GM12865 (cell line): ENCODE results near the gene COQ6.
"Not testable (repeated sequence)": the region's sequence is repeated elsewhere in the genome, so short reads cannot be mapped to it uniquely, and the experiment has no call there.

Source experiments
- DNase-seq: peaks from one replicate; pipeline ENCODE4 v3.0.0; 2010; ENCODE audit warnings: low read depth
- H3K4me3 ChIP-seq: 2 replicates; pipeline ENCODE4 v1.5.1; 2011; ENCODE audit warnings: mild to moderate bottlenecking, low read depth, low read length, control low read depth
- CTCF ChIP-seq: IDR thresholded peaks from 2 replicates; pipeline ENCODE4 v1.5.1; 2011; ENCODE audit warnings: low read length, control low read depth, low read depth, inconsistent platforms; ENCODE audit not compliant: insufficient read depth; ENCODE audit errors: missing control alignments

The COQ6 gene

GRCh38 chr14:73996731-73997107 lies 46.6 kb downstream of the COQ6 start:
- DNase-seq: no peak
- H3K4me3 ChIP-seq: no peak overlapping the region
- TF ChIP-seq CTCF: no peak

- TF ChIP-seq CTCF: no peak
- H3K4me3 ChIP-seq: no peak overlapping the region
- no peak for DNase-seq
Observed at GRCh38 chr14:73997108-73997943, 47.2 kb downstream of the COQ6 start.

- no peak for DNase-seq
- TF ChIP-seq CTCF: no peak
- no peak overlapping the region for H3K4me3 ChIP-seq
Observed at GRCh38 chr14:73997944-73998447, 47.9 kb downstream of the COQ6 start.

GRCh38 chr14:73998726-73999125 lies 48.6 kb downstream of the COQ6 start:
- DNase-seq: no peak
- H3K4me3 ChIP-seq: no peak overlapping the region
- no peak for TF ChIP-seq CTCF

DNA sequence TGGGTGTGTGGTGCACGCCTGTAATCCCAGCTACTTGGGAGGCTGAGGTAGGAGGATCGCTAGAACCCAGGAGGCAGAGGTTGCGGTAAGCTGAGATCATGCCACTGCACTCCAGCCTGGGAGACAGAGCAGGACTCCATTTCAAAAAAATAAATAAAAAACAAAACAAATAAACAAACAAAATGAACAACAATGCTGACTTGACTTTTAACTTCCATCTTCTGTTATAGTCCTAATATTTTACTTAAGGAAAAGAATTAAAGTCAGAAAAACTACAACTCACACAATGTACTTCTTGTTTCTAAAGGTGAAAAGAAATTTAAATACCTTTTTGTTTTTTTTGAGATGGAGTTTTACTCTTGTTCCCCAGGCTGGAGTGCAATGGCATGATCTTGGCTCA lies 55.6 kb downstream of the COQ6 start:
- H3K4me3 ChIP-seq, DNase-seq: not testable (repeated sequence)

- DNase-seq: no peak
- no peak overlapping the region for H3K4me3 ChIP-seq
- no peak for TF ChIP-seq CTCF
Observed at GRCh38 chr14:74008843-74009499, 58.9 kb downstream of the COQ6 start.
